SK-N-SH (cell line): ENCODE measurements around the gene COL8A1. TPM values are rescaled to one million over a fixed set of nuclear protein-coding genes. Genes with fewer than 3 reads are reported as not detected.
"Not testable (repeated sequence)": the region's sequence is repeated elsewhere in the genome, so short reads cannot be mapped to it uniquely, and the experiment has no call there.

Source experiments
- CTCF ChIA-PET: fragments of 300-600, 350-600 bp; formaldehyde crosslinking; extraction: SDS; loops from one replicate; lab custom pipeline; 2021; lab: Yijun Ruan, JAX
- POLR2A ChIA-PET: fragments of 350-600 bp; sonication (Branson Sonifier 250); formaldehyde crosslinking; extraction: SDS; loops from one replicate; lab custom pipeline; 2020; ENCODE audit warnings: antibody characterized with exemption, inconsistent platforms; lab: Yijun Ruan, JAX
- DNase-seq: peaks from one replicate; pipeline ENCODE4 v3.0.0; 2012
- H2AFZ ChIP-seq: fragments of 200-600 bp; sonication (generic); 2 replicates; pipeline ENCODE4 v1.8.1; 2016; ENCODE audit warnings: antibody characterized with exemption, mild to moderate bottlenecking, low read depth
- H3F3A ChIP-seq: fragments of 200-600 bp; sonication (generic); replicated peaks from 2 replicates; pipeline ENCODE3; 2016; ENCODE audit warnings: antibody characterized with exemption, mild to moderate bottlenecking; ENCODE audit not compliant: insufficient read depth
- H3K27ac ChIP-seq, 2 experiments: fragments of 200-500 bp in 1 of 2; fragments of 200-600 bp in 1 of 2; sonication (Bioruptor generic) in 1 of 2; sonication (generic), shearing (Covaris generic) in 1 of 2; 2 replicates each; pipeline versions ENCODE4 v1.5.1 to v1.6.1; 2014 to 2016; ENCODE audit warnings: low read depth in 2 of 2, inconsistent platforms in 1 of 2, low read length in 1 of 2, mild to moderate bottlenecking in 1 of 2, mixed read lengths in 1 of 2
- H3K27me3 ChIP-seq: fragments of 200-600 bp; sonication (generic), shearing (Covaris generic); 2 replicates; pipeline ENCODE4 v1.6.1; 2016; ENCODE audit warnings: mixed run types; ENCODE audit not compliant: insufficient read depth
- H3K36me3 ChIP-seq, 2 experiments: fragments of 200-500 bp in 1 of 2; fragments of 200-600 bp in 1 of 2; sonication (Bioruptor generic) in 1 of 2; sonication (generic) in 1 of 2; replicated peaks in 1 of 2; 2 replicates each; pipeline versions ENCODE3 to v1.5.1; 2014 to 2016; ENCODE audit warnings: low read length in 1 of 2, mild to moderate bottlenecking in 1 of 2; ENCODE audit not compliant: insufficient read depth in 2 of 2, control insufficient read depth in 1 of 2
- H3K4me1 ChIP-seq, 2 experiments: fragments of 200-500 bp in 1 of 2; fragments of 200-600 bp in 1 of 2; sonication (Bioruptor generic) in 1 of 2; sonication (generic), shearing (Covaris generic) in 1 of 2; 2 replicates each; pipeline versions ENCODE4 v1.5.1 to v1.6.1; 2014 to 2016; ENCODE audit warnings: low read depth in 1 of 2, low read length in 1 of 2, mixed run types in 1 of 2; ENCODE audit not compliant: insufficient read depth in 2 of 2, control insufficient read depth in 1 of 2
- H3K4me2 ChIP-seq: fragments of 200-600 bp; sonication (generic), shearing (Covaris generic); 2 replicates; pipeline ENCODE4 v1.6.1; 2017; ENCODE audit warnings: mixed run types
- H3K4me3 ChIP-seq, 2 experiments: fragments of 200-500 bp in 1 of 2; fragments of 200-600 bp in 1 of 2; sonication (Bioruptor generic) in 1 of 2; sonication (generic), shearing (Covaris generic) in 1 of 2; 2 replicates each; pipeline versions ENCODE4 v1.5.1 to v1.8.1; 2014 to 2016; ENCODE audit warnings: low read depth in 2 of 2, inconsistent platforms in 1 of 2, low read length in 1 of 2, mild to moderate bottlenecking in 1 of 2, mixed read lengths in 1 of 2, moderate library complexity in 1 of 2
- H3K79me2 ChIP-seq: fragments of 200-600 bp; sonication (generic); 2 replicates; pipeline ENCODE4 v1.8.1; 2017; ENCODE audit warnings: mild to moderate bottlenecking; ENCODE audit not compliant: insufficient read depth
- H3K9ac ChIP-seq: fragments of 200-600 bp; sonication (generic); 2 replicates; pipeline ENCODE4 v1.6.1; 2017; ENCODE audit warnings: mixed run types
- H3K9me2 ChIP-seq: fragments of 200-600 bp; sonication (generic); 2 replicates; pipeline ENCODE4 v1.6.1; 2017; ENCODE audit warnings: mixed run types
- H3K9me3 ChIP-seq: fragments of 200-600 bp; sonication (generic); 2 replicates; pipeline ENCODE4 v1.6.1; 2017; ENCODE audit warnings: mixed run types, mild to moderate bottlenecking, moderate library complexity
- H4K20me1 ChIP-seq: fragments of 200-600 bp; sonication (generic); 2 replicates; pipeline ENCODE4 v1.6.1; 2017; ENCODE audit warnings: mild to moderate bottlenecking, mixed run types; ENCODE audit not compliant: insufficient read depth
- ELF1 ChIP-seq: IDR thresholded peaks from 2 replicates; pipeline ENCODE4 v1.4.0; 2012
- EZH2phosphoT487 ChIP-seq: fragments of 200-600 bp; sonication (generic); IDR thresholded peaks from 2 replicates; pipeline ENCODE4 v1.6.1; 2017; ENCODE audit warnings: low read depth, mixed run types, mild to moderate bottlenecking, antibody characterized with exemption, moderate library complexity, borderline replicate concordance
- FOSL2 ChIP-seq: IDR thresholded peaks from 2 replicates; pipeline ENCODE4 v1.4.0; 2012; ENCODE audit warnings: low read depth, mild to moderate bottlenecking, moderate library complexity, borderline replicate concordance
- FOXM1 ChIP-seq: IDR thresholded peaks from 2 replicates; pipeline ENCODE4 v1.4.0; 2012; ENCODE audit warnings: low read depth, mild to moderate bottlenecking
- GABPA ChIP-seq: IDR thresholded peaks from 2 replicates; pipeline ENCODE4 v1.4.0; 2012; ENCODE audit warnings: low read depth, mild to moderate bottlenecking
- GATA2 ChIP-seq: sonication (generic); formaldehyde crosslinking; IDR thresholded peaks from 2 replicates; pipeline ENCODE4 v1.5.0; 2020; ENCODE audit warnings: mild to moderate bottlenecking, missing genetic modification reagents
- IRF3 ChIP-seq: fragments of 150-350 bp; IDR thresholded peaks from 2 replicates; pipeline ENCODE4 v1.6.1; 2016; ENCODE audit warnings: mild to moderate bottlenecking, low read depth, low read length
- JUND ChIP-seq: IDR thresholded peaks from 2 replicates; pipeline ENCODE4 v1.4.0; 2012
- MEF2A ChIP-seq: IDR thresholded peaks from 2 replicates; pipeline ENCODE4 v1.4.0; 2012; ENCODE audit warnings: low read depth, borderline replicate concordance
- MXI1 ChIP-seq: IDR thresholded peaks from 2 replicates; pipeline ENCODE4 v1.6.1; 2012; ENCODE audit warnings: mild to moderate bottlenecking, low read depth, low read length, improper control_type of control experiment
- NFIC ChIP-seq: IDR thresholded peaks from 2 replicates; pipeline ENCODE4 v1.4.0; 2012; ENCODE audit warnings: borderline replicate concordance
- POLR2AphosphoS5 ChIP-seq: IDR thresholded peaks from 2 replicates; pipeline ENCODE4 v1.6.1; 2012; ENCODE audit warnings: low read depth, low read length
- REST ChIP-seq: IDR thresholded peaks from 2 replicates; pipeline ENCODE4 v1.6.1; 2012; ENCODE audit warnings: mild to moderate bottlenecking, low read depth, low read length, moderate library complexity
- RFX5 ChIP-seq: IDR thresholded peaks from 2 replicates; pipeline ENCODE4 v1.6.1; 2012; ENCODE audit warnings: mild to moderate bottlenecking, improper control_type of control experiment, low read length
- TAF1 ChIP-seq: IDR thresholded peaks from 2 replicates; pipeline ENCODE4 v1.6.1; 2012; ENCODE audit warnings: low read depth, mild to moderate bottlenecking, low read length, moderate library complexity, borderline replicate concordance
- YY1 ChIP-seq: IDR thresholded peaks from 2 replicates; pipeline ENCODE4 v1.4.0; 2012; ENCODE audit warnings: low read depth, mild to moderate bottlenecking
- ZBTB33 ChIP-seq: IDR thresholded peaks from 2 replicates; pipeline ENCODE4 v1.4.0; 2012; ENCODE audit warnings: low read depth, borderline replicate concordance
- WGBS: methylation state at CpG from one replicate; pipeline ENCODE4 v1.1.6; 2017; ENCODE audit warnings: low lambda C conversion rate; 5-methylcytosine and 5-hydroxymethylcytosine counted together
- polyA plus RNA-seq, 3 experiments: library from polyadenylated mRNA; depleted of rRNA; stranded (reverse); fragments of >200 nt; gene quantifications; 2 replicates each; pipeline ENCODE4 v1.2.3, GENCODE V29; 2012
- TF ChIP-seq, protein P1 (sequence below): IDR thresholded peaks from 2 replicates; pipeline ENCODE4 v1.4.0; 2012; ENCODE audit warnings: low read depth, borderline replicate concordance
- TF ChIP-seq, protein P2 (sequence below): IDR thresholded peaks from 2 replicates; pipeline ENCODE4 v1.4.0; 2012; ENCODE audit warnings: low read depth

The COL8A1 gene
- polyA plus RNA-seq, 1 of the 3 experiments (the other 2 are of a cell fraction), result 4.0 TPM

DNA sequence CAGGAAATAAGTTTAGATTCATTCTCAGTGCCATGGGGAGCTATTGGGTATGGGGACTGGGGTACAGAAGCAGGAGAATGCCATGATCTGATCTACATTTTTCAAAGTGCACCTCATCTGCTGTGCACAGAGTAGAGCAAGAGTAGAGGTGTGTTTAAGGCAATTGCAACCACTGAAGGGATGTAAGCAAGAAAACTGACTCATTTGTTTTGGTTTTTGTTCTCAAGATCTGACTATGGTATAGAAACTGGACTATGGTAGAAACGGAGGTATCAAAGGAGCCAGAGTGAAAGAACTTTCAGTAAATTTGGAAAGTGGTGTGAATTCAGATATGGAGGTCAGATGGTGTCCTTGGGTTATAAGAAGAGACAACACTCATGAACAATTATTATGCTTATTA is 93.1 kb downstream of the COL8A1 start:
- Histone ChIP-seq H4K20me1 (no peaks in the 10 kb centered on the region), H3F3A (no peaks in the 10 kb centered on the region)
- 3% methylated on average over 1 of the region's 1 CpG for WGBS

DNA sequence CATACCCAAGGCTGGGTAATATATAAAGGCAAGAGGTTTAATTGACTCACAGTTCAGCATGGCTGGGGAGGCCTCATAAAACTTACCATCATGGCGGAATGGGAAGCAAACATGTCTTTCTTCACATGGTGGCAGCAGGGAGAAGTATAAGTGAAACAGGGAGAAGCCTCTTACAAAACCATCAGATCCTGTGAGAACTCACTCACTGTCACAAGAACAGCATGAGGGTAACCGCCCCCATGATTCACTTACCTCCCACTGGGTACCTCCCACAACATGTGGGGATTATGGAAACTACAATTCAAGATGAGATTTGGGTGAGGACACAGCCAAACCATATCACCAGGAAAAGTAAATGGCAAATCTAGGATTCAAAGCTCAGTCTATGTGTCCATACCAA is 102.0 kb downstream of the COL8A1 start:
- POLR2A ChIA-PET, H3K79me2 ChIP-seq, H3K9me3 ChIP-seq, H3K27me3 ChIP-seq, H3K9me2 ChIP-seq, H3K27ac ChIP-seq, H3F3A ChIP-seq, H3K4me2 ChIP-seq, H3K9ac ChIP-seq, H2AFZ ChIP-seq, H3K4me3 ChIP-seq, DNase-seq, H4K20me1 ChIP-seq, H3K4me1 ChIP-seq, H3K36me3 ChIP-seq: not testable (repeated sequence)
- WGBS, result 9% methylated on average over 2 of the region's 2 CpGs
- CTCF ChIA-PET, result interaction anchor here (1.3 to 1.5 kb wide), 2 partner anchors 13 to 95 kb away, joined by 3 to 5 read pairs; no protein-coding TSS in a partner anchor

More for the DNA sequence above, 93.1 kb downstream of the COL8A1 start:
- no peaks in the 10 kb centered on the region for H3K4me1 ChIP-seq
- no peaks in the 10 kb centered on the region for H3K79me2 ChIP-seq
- H3K27me3 ChIP-seq, result no peaks in the 10 kb centered on the region
- no peaks in the 10 kb centered on the region for H3K9me2 ChIP-seq
- no peak for TF ChIP-seq ZBTB33
- no peak for TF ChIP-seq REST
- TF ChIP-seq IRF3, result no peak
- TF ChIP-seq, protein P1, sequence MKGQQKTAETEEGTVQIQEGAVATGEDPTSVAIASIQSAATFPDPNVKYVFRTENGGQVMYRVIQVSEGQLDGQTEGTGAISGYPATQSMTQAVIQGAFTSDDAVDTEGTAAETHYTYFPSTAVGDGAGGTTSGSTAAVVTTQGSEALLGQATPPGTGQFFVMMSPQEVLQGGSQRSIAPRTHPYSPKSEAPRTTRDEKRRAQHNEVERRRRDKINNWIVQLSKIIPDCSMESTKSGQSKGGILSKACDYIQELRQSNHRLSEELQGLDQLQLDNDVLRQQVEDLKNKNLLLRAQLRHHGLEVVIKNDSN, result no peak
- no peak for TF ChIP-seq GABPA
- TF ChIP-seq YY1, result no peak
- TF ChIP-seq FOXM1, result no peak
- TF ChIP-seq MEF2A, result no peak
- TF ChIP-seq RFX5, result no peak
- TF ChIP-seq GATA2 (CRISPR knock-in tag), result no peak
- TF ChIP-seq, protein P2, sequence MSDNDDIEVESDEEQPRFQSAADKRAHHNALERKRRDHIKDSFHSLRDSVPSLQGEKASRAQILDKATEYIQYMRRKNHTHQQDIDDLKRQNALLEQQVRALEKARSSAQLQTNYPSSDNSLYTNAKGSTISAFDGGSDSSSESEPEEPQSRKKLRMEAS, result no peak
- TF ChIP-seq EZH2phosphoT487, result no peak
- no peak for TF ChIP-seq ELF1
- no peak for TF ChIP-seq JUND
- TF ChIP-seq MXI1, result no peak
- no peak for TF ChIP-seq FOSL2
- TF ChIP-seq NFIC, result no peak
- no peak for TF ChIP-seq POLR2AphosphoS5
- no peak for TF ChIP-seq TAF1
- TF ChIP-seq, all 33 proteins: peak for 0
- Histone ChIP-seq H3K9me3 (no peaks in the 10 kb centered on the region), H2AFZ (no peak overlapping the region), H3K4me2 (no peak overlapping the region), H3K36me3 (no peaks in the 10 kb centered on the region), H3K9ac (no peak overlapping the region), H3K4me3 (no peak overlapping the region), H3K27ac (no peak overlapping the region)
- CTCF ChIA-PET, result no interaction called here
- DNase-seq, result no peak
- POLR2A ChIA-PET, result no interaction called here
